Cardiac fibroblast (primary cell): ENCODE measurements around the gene OLFM1.

Source experiments
- DNase-seq, 2 donors: peaks; one replicate each; pipeline versions ENCODE4 v3.0.0 to v3.0.0-alpha.2; 2010; ENCODE audit warnings: low read depth in 2 of 2
- H3K4me3 ChIP-seq, 2 donors: replicated peaks in 1 of 2; 1 replicate in 1 of 2; 2 replicates in 1 of 2; pipeline ENCODE4 v1.5.1; 2011; ENCODE audit warnings: low read depth in 2 of 2, low read length in 2 of 2, mild to moderate bottlenecking in 2 of 2, moderate library complexity in 1 of 2
- TF ChIP-seq, protein P1 (sequence below): IDR thresholded peaks from one replicate; pipeline ENCODE4 v1.5.1; 2011; ENCODE audit warnings: low read depth, mild to moderate bottlenecking, low read length, inconsistent platforms

OLFM1 gene

DNA sequence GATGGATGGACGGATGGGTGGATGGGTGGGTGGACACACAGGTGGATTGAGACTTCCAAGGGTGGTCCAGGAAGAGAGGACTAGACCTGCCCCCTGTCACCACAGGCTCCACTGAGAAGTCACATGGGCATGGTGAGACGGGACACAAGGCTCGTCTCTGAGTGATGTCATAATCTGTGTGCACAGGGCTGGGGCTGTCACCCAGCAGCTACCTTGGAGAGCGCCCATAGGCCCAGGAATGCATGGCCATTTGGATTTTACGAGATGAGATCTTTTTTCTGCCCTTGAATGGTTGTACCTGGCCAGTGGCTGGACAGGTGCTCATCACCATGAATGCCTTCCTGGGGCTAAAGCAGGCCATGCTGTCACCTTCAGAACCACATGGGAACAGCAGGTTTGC is 3.1 kb downstream of the OLFM1 start:
- no peak for DNase-seq
- TF ChIP-seq, protein P1, sequence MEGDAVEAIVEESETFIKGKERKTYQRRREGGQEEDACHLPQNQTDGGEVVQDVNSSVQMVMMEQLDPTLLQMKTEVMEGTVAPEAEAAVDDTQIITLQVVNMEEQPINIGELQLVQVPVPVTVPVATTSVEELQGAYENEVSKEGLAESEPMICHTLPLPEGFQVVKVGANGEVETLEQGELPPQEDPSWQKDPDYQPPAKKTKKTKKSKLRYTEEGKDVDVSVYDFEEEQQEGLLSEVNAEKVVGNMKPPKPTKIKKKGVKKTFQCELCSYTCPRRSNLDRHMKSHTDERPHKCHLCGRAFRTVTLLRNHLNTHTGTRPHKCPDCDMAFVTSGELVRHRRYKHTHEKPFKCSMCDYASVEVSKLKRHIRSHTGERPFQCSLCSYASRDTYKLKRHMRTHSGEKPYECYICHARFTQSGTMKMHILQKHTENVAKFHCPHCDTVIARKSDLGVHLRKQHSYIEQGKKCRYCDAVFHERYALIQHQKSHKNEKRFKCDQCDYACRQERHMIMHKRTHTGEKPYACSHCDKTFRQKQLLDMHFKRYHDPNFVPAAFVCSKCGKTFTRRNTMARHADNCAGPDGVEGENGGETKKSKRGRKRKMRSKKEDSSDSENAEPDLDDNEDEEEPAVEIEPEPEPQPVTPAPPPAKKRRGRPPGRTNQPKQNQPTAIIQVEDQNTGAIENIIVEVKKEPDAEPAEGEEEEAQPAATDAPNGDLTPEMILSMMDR = no peak

GRCh38 chr9:135091545-135091944 is 4.1 kb downstream of the OLFM1 start:
- no peak for DNase-seq
- H3K4me3 ChIP-seq = no peak overlapping the region
- TF ChIP-seq, protein P1 = no peak

More for the DNA sequence above, 3.1 kb downstream of the OLFM1 start:
- H3K4me3 ChIP-seq = no peak overlapping the region

- TF ChIP-seq, protein P1 = no peak
- no peak overlapping the region for H3K4me3 ChIP-seq
Measured at GRCh38 chr9:135093111-135093510, 5.6 kb downstream of the OLFM1 start.

DNA sequence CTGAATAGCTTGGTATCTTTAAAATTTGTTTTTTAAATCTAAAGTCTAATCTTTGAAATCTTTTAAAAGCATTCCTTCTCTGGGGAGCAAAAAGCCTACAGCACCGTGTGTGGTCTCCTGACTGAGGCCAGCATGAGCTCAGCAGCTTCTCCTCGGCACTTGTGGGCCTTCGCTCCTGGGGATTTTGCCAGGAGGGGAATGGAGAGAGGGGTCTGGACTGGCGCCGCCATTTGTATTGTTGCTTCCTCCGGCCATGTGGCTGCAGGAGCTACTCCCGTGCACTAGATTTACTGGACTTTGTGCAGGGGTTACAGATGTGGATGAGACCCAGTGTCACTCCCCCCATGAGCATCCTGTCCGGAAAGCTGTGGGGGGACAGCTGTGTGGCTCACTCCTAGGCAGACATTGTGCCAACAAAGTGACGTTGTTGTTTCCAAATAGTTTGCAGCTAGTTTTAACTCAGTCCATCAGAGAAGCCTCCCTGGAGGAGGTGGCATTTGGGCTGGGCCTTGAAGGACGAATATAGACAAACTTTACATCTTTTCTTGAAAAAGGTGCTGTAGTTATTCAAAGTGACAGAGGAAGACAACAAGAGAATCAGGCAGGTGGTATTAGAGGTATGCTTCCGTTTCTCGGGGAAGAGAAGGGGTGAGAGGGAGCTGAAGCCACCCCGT is 6.6 kb downstream of the OLFM1 start:
- TF ChIP-seq, protein P1 = no peak
- H3K4me3 ChIP-seq = no peak overlapping the region
- DNase-seq = no peak

More at GRCh38 chr9:135093111-135093510, 5.6 kb downstream of the OLFM1 start:
- no peak for DNase-seq

- TF ChIP-seq, protein P1 = no peak
- DNase-seq = no peak
- no peak overlapping the region for H3K4me3 ChIP-seq
Measured at GRCh38 chr9:135095470-135096407, 8.3 kb downstream of the OLFM1 start.

GRCh38 chr9:135096408-135096895 is 9.0 kb downstream of the OLFM1 start:
- H3K4me3 ChIP-seq = no peak overlapping the region
- TF ChIP-seq, protein P1 = no peak
- no peak for DNase-seq
